Right lobe of liver (tissue), 4 donors: ENCODE results near the gene ZNF627.

Experiments used
- CTCF ChIP-seq, 4 donors: fragments of 200-600 bp in 3 of 4; fragments of 450-650 bp in 1 of 4; IDR thresholded peaks; one replicate each; pipeline versions ENCODE4 v1.5.1 to v1.8.0; 2016 to 2022; ENCODE audit warnings: antibody characterized with exemption in 4 of 4, mild to moderate bottlenecking in 2 of 4
- POLR2A ChIP-seq: fragments of 450-650 bp; IDR thresholded peaks from one replicate; pipeline ENCODE4 v1.6.1; 2017; ENCODE audit warnings: antibody characterized with exemption, mild to moderate bottlenecking
- donor health status: DM: no; HTN: no; CAD: no.
- donor health status: DM: no; HTN: no; CAD: no.
- donor health status: DM: no; HTN: yes; CAD: no.

GRCh38 chr19:11642902-11643301 lies 45.6 kb downstream of the ZNF627 start:
- TF ChIP-seq CTCF (IDR thresholded peaks at IDR 0.05) = no peak
- no peak for TF ChIP-seq POLR2A
